HepG2 (cell line): Measurements from ENCODE around the gene PLEKHG2. TPM values are rescaled to one million over a fixed set of nuclear protein-coding genes. Genes with fewer than 3 reads are reported as not detected.
A peak's percentile ranks its signal among the peaks of the same experiment; 100 is the strongest.

Experiments used
- BHLHE40 ChIP-seq: IDR thresholded peaks from 2 replicates; pipeline ENCODE4 v1.6.1; 2011; ENCODE audit warnings: low read length, improper control_type of control experiment
- FOXK1 ChIP-seq: sonication (generic); formaldehyde crosslinking; IDR thresholded peaks from 2 replicates; pipeline ENCODE4 v1.4.0; 2020; ENCODE audit warnings: low read depth, missing genetic modification reagents, borderline replicate concordance
- HOXA3 ChIP-seq: sonication (generic); formaldehyde crosslinking; IDR thresholded peaks from 2 replicates; pipeline ENCODE4 v1.5.0; 2020; ENCODE audit warnings: missing genetic modification reagents
- KMT2A ChIP-seq: sonication (generic); formaldehyde crosslinking; IDR thresholded peaks from 2 replicates; pipeline ENCODE4 v1.4.0; 2020; ENCODE audit warnings: missing genetic modification reagents
- PHF20 ChIP-seq: sonication (generic); formaldehyde crosslinking; IDR thresholded peaks from 2 replicates; pipeline ENCODE4 v1.5.0; 2020; ENCODE audit warnings: mild to moderate bottlenecking, missing genetic modification reagents
- POGZ ChIP-seq: sonication (generic); formaldehyde crosslinking; IDR thresholded peaks from 2 replicates; pipeline ENCODE4 v1.4.0; 2020; ENCODE audit warnings: mild to moderate bottlenecking, missing genetic modification reagents
- TARDBP ChIP-seq: sonication (generic); formaldehyde crosslinking; IDR thresholded peaks from 2 replicates; pipeline ENCODE4 v1.8.0; 2022; ENCODE audit warnings: mild to moderate bottlenecking, missing genetic modification reagents
- TGIF2 ChIP-seq: IDR thresholded peaks from 2 replicates; pipeline ENCODE4 v1.6.1; 2016; ENCODE audit warnings: control low read depth, missing compliant biosample characterization
- ZNF234 ChIP-seq: sonication (generic); formaldehyde crosslinking; conservative IDR thresholded peaks from 2 replicates; pipeline ENCODE4 v1.5.1; 2020; ENCODE audit warnings: mild to moderate bottlenecking, missing genetic modification reagents
- ZNF24 ChIP-seq: fragments of 450-650 bp; IDR thresholded peaks from 2 replicates; pipeline ENCODE4 v1.6.1; 2017; ENCODE audit warnings: antibody characterized with exemption, mild to moderate bottlenecking
- ZNF331 ChIP-seq: sonication (generic); formaldehyde crosslinking; IDR thresholded peaks from 2 replicates; pipeline ENCODE4 v1.4.0; 2020; ENCODE audit warnings: missing genetic modification reagents
- ZNF430 ChIP-seq: sonication (generic); formaldehyde crosslinking; IDR thresholded peaks from 2 replicates; pipeline ENCODE4 v1.9.0; 2021; ENCODE audit warnings: mild to moderate bottlenecking, missing genetic modification reagents
- ZNF788 ChIP-seq: sonication (generic); formaldehyde crosslinking; IDR thresholded peaks from 2 replicates; pipeline ENCODE4 v1.5.0; 2020; ENCODE audit warnings: mild to moderate bottlenecking, missing genetic modification reagents, borderline replicate concordance
- polyA plus RNA-seq, 8 experiments: library from polyadenylated mRNA; depleted of rRNA in 3 of 8; stranded (reverse) in 7 of 8; unstranded in 1 of 8; fragments of >200 nt; fragmentation: Illumina TruSeq in 4 of 8; extraction: Trizol in 4 of 8; gene quantifications; 2 replicates each; pipeline versions ENCODE4 v1.2.1 to v1.2.3, GENCODE V29; 2011 to 2016; ENCODE audit warnings: low read depth in 4 of 8, missing spikeins in 1 of 8, mixed read lengths in 1 of 8; ENCODE audit not compliant: insufficient read depth in 1 of 8
- total RNA-seq, 5 experiments: library from RNA; depleted of rRNA; stranded (reverse); fragments of >200 nt; fragmentation: Illumina TruSeq; extraction: Trizol; gene quantifications; 2 replicates each; pipeline ENCODE4 v1.2.3, GENCODE V29; 2016; ENCODE audit warnings: low read depth in 1 of 5
- TF ChIP-seq, protein P1 (sequence below): sonication (generic); formaldehyde crosslinking; IDR thresholded peaks from 2 replicates; pipeline ENCODE4 v1.4.0; 2020; ENCODE audit warnings: missing genetic modification reagents
- TF ChIP-seq, protein P2 (sequence below): sonication (generic); formaldehyde crosslinking; IDR thresholded peaks from 2 replicates; pipeline ENCODE4 v1.5.0; 2020; ENCODE audit warnings: missing genetic modification reagents

The PLEKHG2 gene
- total and polyA plus RNA-seq, 2 of the 13 experiments (the other 11 are each of a cell fraction or from before 2014, with no cell fraction given) = 3.6 to 6.8 TPM

DNA sequence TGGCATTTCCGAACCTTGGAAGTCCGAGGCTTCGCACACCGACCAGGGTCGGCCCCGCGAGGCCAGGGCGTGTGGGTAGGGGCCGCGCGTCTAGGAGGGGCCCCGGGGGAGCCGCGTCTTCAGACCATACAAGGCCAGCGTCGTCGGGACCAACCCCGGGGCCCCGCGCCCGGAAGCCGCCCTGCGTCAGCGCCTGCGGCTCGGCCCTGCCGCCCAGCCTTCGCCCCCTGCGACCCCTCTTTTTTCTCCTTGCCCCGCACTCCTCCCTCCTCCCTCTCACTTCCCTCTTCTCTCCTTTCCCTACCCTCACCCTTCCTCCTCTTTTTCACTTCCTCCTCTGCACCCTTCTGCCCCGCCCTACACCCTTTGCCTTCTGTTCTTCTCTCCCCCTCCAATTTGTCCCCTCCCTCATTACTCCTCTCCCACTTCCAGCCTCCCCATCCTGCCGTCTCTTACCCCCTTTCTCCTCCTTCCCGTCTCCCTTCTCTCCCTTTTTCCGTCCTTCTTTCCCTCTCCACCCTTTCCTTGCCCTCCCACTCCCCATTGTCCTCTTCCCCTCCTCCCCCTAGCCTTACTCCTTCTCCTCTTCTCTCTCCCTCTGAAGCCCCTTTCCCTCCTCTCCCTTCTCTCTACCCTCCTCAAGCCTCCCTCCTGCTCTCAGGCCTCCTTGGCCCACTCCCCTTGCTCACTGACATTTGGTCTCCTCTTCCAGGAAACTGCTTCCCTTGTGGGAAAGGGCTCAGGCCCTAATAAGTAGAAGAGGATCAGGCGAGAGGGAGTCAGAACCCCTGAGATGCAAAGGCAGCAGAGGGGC is 2.2 kb upstream of the PLEKHG2 start (continued):
- TF ChIP-seq, protein P1, sequence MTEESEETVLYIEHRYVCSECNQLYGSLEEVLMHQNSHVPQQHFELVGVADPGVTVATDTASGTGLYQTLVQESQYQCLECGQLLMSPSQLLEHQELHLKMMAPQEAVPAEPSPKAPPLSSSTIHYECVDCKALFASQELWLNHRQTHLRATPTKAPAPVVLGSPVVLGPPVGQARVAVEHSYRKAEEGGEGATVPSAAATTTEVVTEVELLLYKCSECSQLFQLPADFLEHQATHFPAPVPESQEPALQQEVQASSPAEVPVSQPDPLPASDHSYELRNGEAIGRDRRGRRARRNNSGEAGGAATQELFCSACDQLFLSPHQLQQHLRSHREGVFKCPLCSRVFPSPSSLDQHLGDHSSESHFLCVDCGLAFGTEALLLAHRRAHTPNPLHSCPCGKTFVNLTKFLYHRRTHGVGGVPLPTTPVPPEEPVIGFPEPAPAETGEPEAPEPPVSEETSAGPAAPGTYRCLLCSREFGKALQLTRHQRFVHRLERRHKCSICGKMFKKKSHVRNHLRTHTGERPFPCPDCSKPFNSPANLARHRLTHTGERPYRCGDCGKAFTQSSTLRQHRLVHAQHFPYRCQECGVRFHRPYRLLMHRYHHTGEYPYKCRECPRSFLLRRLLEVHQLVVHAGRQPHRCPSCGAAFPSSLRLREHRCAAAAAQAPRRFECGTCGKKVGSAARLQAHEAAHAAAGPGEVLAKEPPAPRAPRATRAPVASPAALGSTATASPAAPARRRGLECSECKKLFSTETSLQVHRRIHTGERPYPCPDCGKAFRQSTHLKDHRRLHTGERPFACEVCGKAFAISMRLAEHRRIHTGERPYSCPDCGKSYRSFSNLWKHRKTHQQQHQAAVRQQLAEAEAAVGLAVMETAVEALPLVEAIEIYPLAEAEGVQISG (CRISPR knock-in tag) = no peak
- peak; percentile 30; the same call in 1 of the 2 replicates for TF ChIP-seq KMT2A (CRISPR knock-in tag)
- TF ChIP-seq PHF20 (CRISPR knock-in tag) = no peak
- no peak; the same call in 1 of the 2 replicates for TF ChIP-seq ZNF788 (CRISPR knock-in tag)
- no peak for TF ChIP-seq HOXA3 (CRISPR knock-in tag)
- TF ChIP-seq BHLHE40 = no peak
- TF ChIP-seq TGIF2 (CRISPR knock-in tag) = no peak
- no peak for TF ChIP-seq FOXK1 (CRISPR knock-in tag)
- no peak for TF ChIP-seq ZNF24
- TF ChIP-seq, protein P2, sequence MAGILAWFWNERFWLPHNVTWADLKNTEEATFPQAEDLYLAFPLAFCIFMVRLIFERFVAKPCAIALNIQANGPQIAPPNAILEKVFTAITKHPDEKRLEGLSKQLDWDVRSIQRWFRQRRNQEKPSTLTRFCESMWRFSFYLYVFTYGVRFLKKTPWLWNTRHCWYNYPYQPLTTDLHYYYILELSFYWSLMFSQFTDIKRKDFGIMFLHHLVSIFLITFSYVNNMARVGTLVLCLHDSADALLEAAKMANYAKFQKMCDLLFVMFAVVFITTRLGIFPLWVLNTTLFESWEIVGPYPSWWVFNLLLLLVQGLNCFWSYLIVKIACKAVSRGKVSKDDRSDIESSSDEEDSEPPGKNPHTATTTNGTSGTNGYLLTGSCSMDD (CRISPR knock-in tag) = no peak
- TF ChIP-seq ZNF234 = no peak
- TF ChIP-seq POGZ (CRISPR knock-in tag) = 0 out of 2 replicates have a peak, but pooled peaks have one; percentile 7
- TF ChIP-seq ZNF331 (CRISPR knock-in tag) = no peak
- TF ChIP-seq TARDBP = no peak
- no peak for TF ChIP-seq ZNF430 (CRISPR knock-in tag)
